ELF-1 (cell line): Measurements from ENCODE around the gene ZNF502.
"Not testable (repeated sequence)": the region's sequence is repeated elsewhere in the genome, so short reads cannot be mapped to it uniquely, and the experiment has no call there.

Experiments
- DNase-seq: peaks from one replicate; pipeline ENCODE4 v3.0.0-alpha.2; 2016; ENCODE audit warnings: low read depth, low spot score

ZNF502 gene

GRCh38 chr3:44712455-44713075 lies at the start of gene ZNF502:
TSS of gene ZNF502 (plus strand) at chr3:44712660. CDS start at chr3:44720262, 7,602 bp downstream.
- DNase-seq, result peak; percentile 92

GRCh38 chr3:44665173-44665572 lies 47.3 kb upstream of the ZNF502 start:
- DNase-seq, result no peak

GRCh38 chr3:44666346-44666745 lies 46.1 kb upstream of the ZNF502 start:
- DNase-seq, result no peak

GRCh38 chr3:44669760-44670159 lies 42.7 kb upstream of the ZNF502 start:
- no peak for DNase-seq

GRCh38 chr3:44673466-44673865 lies 39.0 kb upstream of the ZNF502 start:
- DNase-seq, result not testable (repeated sequence)

GRCh38 chr3:44674211-44674610 lies 38.2 kb upstream of the ZNF502 start:
- no peak for DNase-seq

GRCh38 chr3:44678480-44679116 lies 33.9 kb upstream of the ZNF502 start:
- DNase-seq, result no peak

- DNase-seq, result no peak
Measured at GRCh38 chr3:44680921-44681455, 31.5 kb upstream of the ZNF502 start.

- no peak for DNase-seq
Measured at GRCh38 chr3:44682182-44682896, 30.1 kb upstream of the ZNF502 start.

- peak; percentile 80 for DNase-seq
Measured at GRCh38 chr3:44685128-44685800, 27.2 kb upstream of the ZNF502 start.

- DNase-seq, result no peak
Measured at GRCh38 chr3:44687898-44688297, 24.6 kb upstream of the ZNF502 start.

- DNase-seq, result no peak
Measured at GRCh38 chr3:44721231-44722102, 9.0 kb downstream of the ZNF502 start.

- no peak for DNase-seq
Measured at GRCh38 chr3:44722103-44722401, 9.6 kb downstream of the ZNF502 start.

GRCh38 chr3:44729384-44729910 lies 17.0 kb downstream of the ZNF502 start, which contains the start of gene ZNF501:
TSS of gene ZNF501 (plus strand) at chr3:44729635. CDS start at chr3:44734422, 4,787 bp downstream.
- peak; percentile 97 for DNase-seq

GRCh38 chr3:44734646-44735168 lies 22.2 kb downstream of the ZNF502 start:
- no peak for DNase-seq

GRCh38 chr3:44761101-44761423 lies 48.6 kb downstream of the ZNF502 start:
- DNase-seq, result no peak

- DNase-seq, result peak; percentile 98
Measured at GRCh38 chr3:44761424-44762169, 49.1 kb downstream of the ZNF502 start, which contains the start of the genes KIAA1143 and KIF15. TSS of gene KIAA1143 (minus strand) at chr3:44761619. CDS start at chr3:44761602, 17 bp downstream. TSS of gene KIF15 (plus strand) at chr3:44761794. CDS start at chr3:44761866, 72 bp downstream.

GRCh38 chr3:44762170-44762677 lies 49.8 kb downstream of the ZNF502 start:
- DNase-seq, result no peak

GRCh38 chr3:44762690-44763089 lies 50.2 kb downstream of the ZNF502 start:
- no peak for DNase-seq

- no peak for DNase-seq
Measured at GRCh38 chr3:44764248-44764647, 51.8 kb downstream of the ZNF502 start.
